Hematopoietic multipotent progenitor cell treated with erythropoietin and hydrocortisone succinate and interleukin-3 and kit ligand, for 15 days (in vitro differentiated cells): ENCODE measurements around the gene CCNI.
"Not testable (repeated sequence)": the region's sequence is repeated elsewhere in the genome, so short reads cannot be mapped to it uniquely, and the experiment has no call there.

Source experiments
- DNase-seq: peaks from one replicate; pipeline ENCODE4 v3.0.0-alpha.2; 2015; ENCODE audit warnings: low spot score

The CCNI gene

DNA sequence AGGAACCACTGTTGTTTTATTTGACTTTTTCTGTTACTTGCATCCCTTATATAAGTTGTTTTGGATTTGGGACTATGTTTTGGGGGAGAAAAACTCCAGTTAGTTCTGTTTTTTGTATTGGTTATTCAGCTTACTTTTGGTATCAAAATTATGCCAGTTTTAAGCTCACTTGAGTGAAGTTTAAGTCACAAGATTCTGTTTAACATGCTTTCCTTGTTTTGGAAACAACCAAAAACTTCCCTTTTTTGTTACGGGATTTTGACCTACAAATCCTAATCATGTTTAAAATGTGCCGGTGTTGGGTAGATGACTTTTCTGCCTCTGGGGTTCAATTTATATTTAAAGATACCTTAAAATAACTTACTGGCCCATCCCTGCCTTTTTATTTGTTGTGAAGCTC, 36.0 kb downstream of the CCNI start:
- DNase-seq: no peak

DNA sequence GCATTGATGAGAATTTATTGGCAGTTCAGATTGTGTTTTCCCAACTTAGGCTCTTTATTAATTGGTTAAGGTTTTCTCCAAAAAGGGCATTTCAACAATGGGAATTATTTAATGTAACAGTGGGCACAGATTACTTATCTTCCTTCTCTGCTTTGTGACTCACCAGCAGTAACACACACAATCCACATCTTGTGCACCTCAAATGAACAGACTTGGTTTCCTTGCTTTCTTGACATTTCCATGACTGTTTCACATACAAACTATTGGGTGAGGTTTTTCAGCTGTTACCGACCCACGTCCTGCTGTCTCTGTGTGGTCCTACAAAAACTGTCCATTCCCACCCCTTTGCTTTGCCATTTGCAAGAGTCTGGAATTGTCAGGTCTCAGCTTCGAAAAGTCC, 38.1 kb downstream of the CCNI start:
- no peak for DNase-seq

DNA sequence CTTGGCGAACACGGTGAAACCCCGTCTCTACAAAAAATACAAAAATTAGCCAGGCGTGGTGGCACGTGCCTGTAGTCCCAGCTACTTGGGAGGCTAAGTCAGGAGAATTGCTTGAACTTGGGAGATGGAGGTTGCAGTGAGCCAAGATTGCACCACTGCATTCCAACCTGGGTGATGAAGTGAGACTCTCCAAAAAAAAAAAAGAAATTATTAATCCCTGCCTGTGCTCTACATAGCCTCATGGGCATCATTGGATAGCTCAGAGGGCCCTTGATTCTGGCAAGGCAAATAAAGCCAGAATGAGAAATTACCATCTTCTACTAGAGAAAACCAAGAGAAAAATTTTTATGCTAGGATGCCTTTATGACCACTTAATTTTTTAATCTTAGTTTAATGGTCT, 38.6 kb downstream of the CCNI start:
- not testable (repeated sequence) for DNase-seq

DNA sequence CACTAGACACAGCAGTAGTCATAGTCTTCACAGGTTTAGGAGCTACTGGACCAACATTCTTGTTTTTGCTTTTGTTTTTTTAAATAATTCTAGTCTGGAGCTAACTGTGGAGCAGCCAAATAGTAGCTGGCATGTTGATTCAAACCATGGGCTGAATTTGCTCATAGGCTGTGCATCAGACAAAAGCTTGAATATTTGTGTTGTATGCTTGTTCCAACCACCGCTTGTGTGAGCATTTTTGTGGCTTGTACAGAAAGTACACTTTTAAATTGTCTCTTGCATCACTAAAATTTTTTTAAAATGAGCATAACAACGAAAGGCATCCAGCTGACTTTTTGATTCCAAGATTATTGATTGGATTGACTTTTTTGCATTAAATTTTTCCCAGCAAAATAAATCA, 39.6 kb downstream of the CCNI start:
- DNase-seq: no peak

DNA sequence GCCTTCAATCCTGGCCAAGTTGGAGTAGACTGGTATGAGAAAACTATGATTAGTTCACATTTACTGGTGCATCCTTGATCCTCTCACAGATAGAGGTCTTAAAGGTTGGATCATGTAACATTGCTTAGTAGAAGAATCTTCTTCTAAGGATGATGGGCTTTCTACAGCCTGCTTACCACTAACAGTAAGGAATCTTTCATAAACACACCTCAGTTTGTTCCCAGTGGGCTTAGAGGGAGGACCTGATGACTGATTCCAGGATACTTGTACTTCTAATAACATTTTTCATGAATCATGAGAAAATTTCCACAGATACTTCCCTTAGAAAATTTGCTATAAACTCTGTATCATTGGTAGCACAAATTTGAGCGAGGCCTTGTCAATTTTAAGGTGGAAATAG, 40.6 kb downstream of the CCNI start:
- DNase-seq: no peak

DNA sequence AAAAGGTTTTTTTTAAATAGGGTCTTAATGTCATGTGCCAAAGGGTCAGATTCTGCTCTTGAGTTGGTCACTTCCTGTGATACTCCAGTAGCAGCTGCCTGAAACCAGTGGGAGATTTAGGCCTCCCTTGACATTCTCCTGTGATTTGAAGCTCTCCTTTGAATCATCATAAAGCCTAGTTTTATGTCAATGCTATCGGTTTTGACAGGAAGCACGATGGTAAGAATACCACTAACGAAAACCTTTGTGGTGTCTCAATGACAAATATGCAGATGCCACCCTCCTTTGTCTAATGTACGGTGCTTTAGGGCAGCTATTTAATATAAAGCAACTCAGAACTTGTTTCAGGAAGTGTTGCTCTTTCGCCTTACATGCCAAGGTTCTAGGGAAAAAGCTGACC, 44.2 kb downstream of the CCNI start:
- no peak for DNase-seq

DNA sequence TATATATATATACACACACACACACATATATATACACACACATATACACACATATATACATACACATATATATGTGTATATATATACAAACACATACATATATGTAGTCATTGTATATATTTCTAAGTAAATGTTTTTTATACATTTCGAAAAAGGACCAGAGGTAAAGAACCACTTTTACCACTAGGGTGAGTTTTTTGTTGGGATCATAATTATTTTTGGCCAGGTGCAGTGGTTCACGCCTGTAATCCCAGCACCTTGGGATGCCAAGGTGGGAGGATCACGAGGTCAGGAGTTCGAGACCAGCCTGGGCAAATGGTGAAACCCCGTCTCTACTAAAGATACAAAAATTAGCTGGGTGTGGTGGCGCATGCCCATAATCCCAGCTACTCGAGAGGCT, 46.0 kb downstream of the CCNI start:
- not testable (repeated sequence) for DNase-seq

DNA sequence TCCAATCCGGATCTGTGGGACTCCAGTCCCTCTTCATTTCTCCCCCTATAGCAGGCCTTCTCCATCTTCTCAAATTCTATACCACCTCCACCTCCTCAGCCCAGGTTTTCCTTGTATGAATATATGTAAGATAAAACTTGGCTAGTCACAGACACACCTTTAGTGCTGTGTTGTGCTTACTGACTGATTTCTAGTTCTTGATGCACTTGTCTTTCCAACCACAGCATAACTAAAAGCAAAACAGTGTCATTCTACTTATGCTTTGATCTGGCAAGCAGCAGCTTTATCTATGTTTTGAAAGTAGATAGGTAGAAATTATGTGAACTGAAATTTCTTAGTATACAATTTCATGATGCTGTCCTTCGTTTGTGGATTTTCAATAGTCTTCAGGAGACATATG, 47.5 kb downstream of the CCNI start:
- no peak for DNase-seq

DNA sequence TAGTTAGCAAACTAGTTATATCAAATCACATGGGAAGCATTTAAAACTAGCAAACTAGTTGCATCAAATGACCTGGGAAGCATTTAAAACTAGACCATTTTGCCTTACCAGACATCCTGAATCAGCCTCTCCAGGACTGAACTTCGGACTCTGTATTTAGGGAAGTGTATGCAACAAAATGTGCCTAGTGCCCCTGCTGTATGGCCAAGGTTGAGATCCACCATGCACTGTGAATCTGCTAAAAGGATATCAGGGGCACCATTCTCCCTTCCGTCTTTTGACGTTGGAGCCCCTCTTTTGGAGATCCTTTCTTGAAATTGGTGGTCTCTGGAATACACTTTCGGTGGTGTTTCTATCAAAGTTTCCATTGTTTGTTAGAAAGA, 49.5 kb downstream of the CCNI start:
- DNase-seq: no peak

DNA sequence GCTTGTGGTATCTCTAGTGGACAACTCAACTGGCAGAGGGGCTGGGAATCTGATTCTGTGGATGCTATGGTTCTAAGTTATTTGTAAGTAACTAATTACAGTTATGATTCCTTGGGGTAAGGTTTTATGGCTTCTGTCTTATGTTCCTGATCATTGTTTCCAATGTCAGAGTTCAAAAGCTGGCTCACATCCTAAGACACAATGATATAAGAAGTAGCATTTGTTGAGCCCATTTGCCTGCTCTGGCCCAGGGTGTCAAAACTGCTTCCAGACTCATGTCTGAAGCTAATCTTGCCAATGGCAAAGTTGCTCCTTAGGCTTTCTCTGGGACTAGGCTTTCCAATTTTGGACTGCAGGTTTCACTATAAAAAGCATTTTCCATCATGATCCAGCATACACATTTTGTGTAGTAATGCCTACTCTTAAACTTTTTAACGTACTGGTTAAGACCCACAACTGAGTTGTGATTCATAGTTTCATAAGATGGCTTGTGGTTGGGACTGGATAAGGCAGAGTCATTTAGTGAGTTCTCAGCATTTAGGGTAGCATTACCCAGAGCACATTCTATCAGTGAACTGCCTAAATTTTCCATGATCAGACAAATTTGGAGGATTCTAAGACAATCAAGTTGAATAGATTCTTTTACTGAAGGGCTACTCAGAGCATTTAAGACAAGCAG, 50.0 kb downstream of the CCNI start:
- DNase-seq: no peak

DNA sequence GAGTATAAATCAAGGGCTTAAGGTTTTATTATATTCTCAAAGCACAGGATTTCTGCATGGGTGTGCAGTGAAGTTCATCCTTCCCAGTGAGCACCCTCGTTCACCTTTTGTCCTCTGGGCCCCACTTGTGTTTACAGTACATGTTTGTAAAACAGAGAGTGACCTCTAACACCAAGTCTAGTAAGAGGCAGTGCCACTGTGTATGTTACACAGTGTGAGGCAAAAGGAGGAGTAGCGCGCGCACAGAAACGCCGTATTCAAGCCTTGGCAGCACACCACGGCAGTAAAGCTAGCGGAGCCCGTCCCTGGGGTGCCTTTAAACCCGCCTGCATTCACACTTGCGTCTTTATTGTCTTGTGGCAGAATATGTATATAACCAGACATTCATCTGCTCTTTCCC, 51.9 kb downstream of the CCNI start:
- no peak for DNase-seq

DNA sequence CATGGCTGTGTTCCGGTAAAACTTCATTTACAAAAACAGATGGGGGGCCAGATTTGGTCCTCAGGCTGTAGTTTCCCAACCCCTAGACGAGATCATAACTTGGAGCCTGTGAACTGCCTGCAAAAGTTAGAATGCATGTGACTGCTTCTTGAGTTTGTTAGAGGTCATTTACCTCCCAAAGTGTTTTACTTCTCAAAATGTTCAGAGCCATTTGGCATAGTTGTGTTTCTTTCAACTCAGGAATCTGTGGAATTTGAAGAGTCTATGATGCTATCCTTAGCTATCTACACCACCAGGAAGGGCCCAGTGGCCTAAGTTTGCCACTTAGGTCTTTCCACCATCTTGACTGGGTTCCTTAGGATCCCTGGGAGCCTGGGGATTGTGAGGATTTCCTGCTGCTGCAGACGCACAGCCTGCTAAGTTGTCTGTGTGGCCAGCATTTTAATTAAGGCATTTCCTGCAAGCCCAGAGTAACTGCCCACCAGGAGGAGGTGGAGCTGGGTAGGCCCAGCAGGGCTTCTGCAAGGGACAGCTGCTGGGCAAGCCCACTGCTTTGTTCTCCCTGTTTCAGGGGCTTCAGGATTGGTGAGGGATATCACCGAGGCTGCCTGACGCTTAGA, 53.1 kb downstream of the CCNI start:
- no peak for DNase-seq

DNA sequence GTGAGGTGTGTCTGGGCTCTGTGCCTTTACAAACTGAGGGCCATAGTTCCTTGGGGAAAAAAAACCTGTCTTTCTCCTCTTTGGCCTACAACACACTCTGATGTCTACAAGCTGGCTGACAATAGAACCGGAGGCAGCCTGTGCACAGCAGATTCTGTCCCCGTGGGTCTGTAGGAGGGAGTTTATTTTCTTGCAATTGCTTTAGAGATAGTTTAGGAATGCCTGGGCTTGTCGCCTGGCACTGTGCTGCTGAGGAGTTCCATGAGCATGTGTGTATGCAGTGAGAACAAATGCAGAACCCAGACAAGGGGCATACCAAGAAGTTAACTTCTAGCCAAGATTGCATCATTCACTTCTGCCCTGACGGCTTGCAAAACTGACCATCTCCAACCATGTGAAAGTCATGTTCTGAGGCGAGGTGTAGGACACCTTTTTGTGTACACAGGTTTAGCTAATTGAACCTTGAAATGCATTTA, 54.1 kb downstream of the CCNI start:
- no peak for DNase-seq

DNA sequence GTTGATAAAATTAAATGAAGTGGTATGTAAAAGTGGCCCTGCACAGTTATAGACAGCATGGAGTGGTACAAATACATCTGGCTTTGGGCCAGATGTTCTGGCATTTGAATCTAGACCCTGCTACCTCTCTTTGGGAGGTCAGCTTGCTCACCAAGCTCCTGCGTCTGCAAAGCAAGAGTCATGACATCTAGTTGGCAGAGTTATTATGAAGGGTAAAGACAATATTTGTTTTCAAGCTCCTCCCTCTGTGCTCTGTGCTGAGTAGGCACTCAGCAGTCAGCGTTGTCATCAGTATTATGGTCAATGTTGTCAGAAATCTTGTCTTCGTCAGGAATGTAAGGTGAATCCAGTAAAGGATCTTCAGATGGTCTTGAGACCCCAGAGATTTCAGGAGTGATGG, 55.8 kb downstream of the CCNI start:
- no peak for DNase-seq

DNA sequence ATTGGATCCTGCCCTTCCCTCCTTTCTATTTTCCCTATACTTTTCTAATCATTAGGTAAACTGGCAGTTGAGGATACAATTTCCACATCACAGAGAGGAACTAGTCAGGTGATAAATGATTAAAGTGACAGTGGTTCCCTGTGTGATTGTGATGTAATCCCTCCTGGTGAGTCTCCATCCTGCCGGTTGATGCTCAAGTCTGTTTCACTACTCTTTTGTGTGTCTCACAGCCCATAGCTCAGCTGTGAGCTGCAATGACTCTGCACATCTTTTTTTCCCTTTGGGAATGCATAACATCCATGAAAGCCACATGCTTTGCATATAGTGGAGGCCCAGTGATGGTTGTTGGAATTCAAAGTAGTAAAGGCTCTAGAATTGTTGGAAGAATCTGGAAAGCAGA, 60.4 kb downstream of the CCNI start:
- DNase-seq: no peak

DNA sequence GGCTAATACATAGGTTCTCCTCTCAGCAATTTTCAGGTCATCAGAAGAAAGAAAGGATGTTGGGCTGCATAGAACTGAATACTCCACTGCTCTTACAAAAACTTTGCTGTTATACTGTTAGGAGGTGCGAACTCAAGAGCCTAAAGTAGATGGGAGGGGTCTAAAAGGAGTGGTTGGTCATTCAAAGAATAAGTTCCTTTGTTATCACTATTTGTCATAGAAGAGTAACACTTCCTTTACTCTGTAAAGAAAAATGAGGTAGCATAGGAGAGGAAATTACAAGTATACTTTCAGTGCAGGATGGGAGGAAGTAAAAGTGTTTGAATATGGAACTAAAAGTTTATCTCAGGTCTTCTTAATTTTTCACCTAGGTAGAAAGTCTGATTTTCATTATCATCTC, 61.5 kb downstream of the CCNI start:
- DNase-seq: no peak

DNA sequence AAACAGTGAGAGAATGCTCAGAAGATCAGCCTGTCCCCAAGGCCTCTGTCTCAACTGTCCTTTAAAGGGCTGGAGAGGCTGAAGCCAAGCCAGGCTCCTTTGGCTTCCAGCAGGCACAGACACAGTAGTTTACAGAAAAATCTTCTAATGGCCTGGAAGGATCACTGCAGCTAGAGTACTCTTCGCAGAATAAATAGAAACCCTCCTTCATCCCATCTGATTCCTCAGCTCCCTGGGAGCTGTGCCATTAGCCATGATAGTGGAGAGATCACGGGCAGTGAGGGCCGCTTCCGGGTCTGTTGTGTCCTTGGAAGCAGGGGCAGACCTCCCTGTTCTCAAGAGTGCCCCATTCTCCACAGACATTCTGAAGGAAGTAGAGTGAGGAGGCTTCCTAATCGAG, 63.1 kb downstream of the CCNI start:
- no peak for DNase-seq

DNA sequence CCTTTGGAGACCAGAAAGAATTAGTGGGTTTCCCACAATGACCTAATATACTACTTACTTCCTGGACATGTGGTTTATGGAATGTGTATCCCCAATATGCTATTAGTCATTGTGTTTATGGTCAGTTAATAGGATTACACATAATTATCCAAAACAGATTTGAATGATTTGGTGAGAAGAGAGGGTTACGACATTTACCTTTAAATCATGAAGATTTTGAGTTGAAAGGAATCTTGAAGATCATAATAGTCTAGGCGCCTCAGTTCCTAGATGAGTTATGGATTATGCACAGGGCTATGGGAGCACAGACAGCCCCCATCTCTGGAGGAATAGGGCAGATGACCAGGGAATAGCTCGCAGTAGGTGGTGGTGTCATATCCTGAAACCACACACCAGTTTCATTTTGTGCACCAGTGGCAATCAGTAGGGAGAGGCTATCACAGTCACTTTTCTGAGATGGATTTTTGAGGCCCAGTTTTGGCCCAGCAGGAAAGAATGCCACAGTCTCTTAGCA, 64.9 kb downstream of the CCNI start:
- no peak for DNase-seq

DNA sequence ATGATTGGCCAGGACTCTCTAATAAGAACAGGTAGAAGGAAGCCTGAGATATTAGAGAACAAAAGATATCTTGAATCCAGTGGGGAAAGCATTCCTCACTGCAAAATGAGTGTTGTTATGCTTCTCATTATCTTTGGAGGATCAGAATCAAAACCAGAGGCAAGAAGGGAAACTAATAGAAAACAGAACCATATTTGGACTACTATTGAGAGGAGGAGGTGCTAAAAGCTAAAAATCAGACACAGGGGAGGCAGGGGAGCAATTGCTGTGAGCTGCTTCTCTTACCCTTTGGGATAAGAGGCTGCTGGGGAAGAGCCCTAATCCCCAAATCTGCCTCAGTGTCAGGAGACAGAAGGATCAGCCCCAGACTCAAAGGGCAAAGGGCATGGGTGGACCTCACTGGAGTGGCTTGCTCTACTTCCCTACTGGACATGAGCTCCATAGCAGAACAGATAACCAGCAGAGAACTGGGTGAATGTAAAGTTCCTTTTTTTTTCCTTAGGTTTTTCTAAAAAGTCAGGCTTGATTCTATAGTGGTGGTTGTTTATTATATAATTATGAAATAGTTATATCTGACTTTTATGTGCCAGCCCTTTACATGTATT, 66.2 kb downstream of the CCNI start:
- DNase-seq: no peak

DNA sequence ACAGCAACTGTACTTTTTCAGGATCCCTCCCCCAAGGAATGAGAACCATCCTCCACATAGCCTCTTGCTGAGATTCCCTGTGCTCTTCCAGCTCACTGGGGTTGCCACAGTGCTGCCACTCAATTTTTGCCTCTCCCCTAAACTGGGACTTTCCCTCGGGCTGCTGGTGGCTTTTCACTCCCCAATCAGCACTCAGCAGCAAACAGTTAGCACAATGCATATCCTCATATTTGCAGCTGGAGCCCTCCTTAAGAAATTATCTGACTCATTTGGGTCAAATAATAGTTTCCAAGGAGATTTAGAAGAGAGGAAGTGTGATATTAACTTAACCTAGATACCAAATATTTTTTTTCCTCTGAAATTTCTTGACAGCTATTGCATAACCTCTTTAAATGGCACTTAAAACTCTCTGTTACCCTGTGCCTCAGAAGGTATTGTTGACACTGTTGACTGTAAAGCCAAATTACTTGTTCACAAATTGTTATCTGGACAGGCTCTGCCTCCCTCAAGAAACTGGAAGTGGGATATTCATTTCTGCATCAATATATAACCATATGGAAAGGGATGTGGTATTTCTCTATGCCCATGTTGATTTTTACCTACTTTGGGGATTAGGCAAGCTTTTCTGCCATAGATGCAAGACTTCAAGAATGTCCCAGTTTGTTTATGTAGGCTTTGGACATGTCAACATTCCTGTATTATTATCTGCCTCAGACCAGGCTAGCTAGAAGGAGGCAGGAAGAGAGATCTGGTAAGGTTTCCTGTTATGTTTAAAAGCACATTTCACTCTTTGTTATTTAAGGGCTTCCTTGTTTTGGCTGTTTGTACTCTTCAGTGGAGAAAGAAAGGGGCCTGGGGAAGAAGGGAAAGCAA, 68.2 kb downstream of the CCNI start:
- DNase-seq: no peak

DNA sequence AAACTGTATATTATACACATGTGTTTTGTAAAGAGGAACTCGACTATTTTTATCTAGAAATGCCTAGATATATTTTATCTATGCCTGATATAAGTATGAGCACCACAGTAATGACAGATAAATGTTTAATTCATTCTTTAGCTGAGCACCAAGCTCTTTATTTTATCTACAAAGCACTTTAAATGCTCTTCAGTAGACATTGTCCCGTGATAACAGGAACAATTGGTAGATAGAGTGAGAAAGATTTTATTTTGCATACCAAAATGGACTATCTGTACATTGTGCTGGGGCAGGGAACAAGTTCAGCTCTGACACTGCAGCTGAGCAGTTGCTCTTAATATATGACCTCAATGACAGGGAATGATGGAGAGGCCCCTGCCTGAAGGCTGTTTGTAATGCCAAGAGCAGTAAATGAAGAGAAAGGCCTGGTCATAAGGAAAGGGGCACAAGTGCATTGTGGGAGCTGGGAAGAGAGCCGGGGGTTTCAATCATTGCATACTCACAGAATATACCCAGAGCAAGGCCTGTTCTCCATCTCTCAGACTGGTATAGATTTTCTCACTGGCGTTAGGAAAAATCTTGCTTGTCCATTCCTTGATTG, 68.9 kb downstream of the CCNI start:
- DNase-seq: no peak

DNA sequence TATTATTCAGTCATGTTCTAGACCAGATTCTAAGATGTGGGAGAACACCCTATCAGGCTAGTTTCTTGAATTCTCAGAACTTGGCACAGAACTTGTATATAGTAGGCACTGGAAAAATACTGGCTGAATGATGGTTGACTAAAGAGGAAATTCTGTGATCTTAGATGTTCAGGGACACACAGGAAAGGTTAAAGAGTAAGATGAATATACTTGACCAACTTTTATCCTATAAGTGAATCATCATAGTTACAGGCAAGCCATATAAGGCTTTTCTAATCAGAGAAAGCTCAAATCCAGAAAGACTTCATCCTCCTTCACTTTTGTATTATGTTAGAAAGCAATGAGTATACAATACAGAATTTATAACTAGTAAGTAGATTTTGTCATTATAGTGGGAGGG, 72.4 kb downstream of the CCNI start:
- DNase-seq: no peak
